BJ (cell line): ENCODE measurements around the gene RUNX1. TPM values are rescaled to one million over a fixed set of nuclear protein-coding genes. Genes with fewer than 3 reads are reported as not detected.

Source experiments
- CTCF ChIA-PET: fragments of 350-600 bp; formaldehyde crosslinking; extraction: SDS; loops from one replicate; lab custom pipeline; 2021; ENCODE audit warnings: antibody characterized with exemption, inconsistent platforms; lab: Yijun Ruan, JAX
- POLR2A ChIA-PET: fragments of 300-600 bp; sonication (Branson Sonifier 250); formaldehyde crosslinking; extraction: SDS; loops from one replicate; lab custom pipeline; 2021; ENCODE audit warnings: antibody characterized with exemption; lab: Charles Lee
- DNase-seq: peaks from one replicate; pipeline ENCODE4 v3.0.0-alpha.2; 2011; ENCODE audit warnings: low read depth
- H3K27me3 ChIP-seq: 2 replicates; pipeline ENCODE4 v1.6.0; 2011; ENCODE audit warnings: low read length; ENCODE audit not compliant: control insufficient read depth, insufficient read depth
- H3K36me3 ChIP-seq: 2 replicates; pipeline ENCODE4 v1.5.1; 2011; ENCODE audit warnings: low read length; ENCODE audit not compliant: control insufficient read depth, insufficient read depth
- H3K4me3 ChIP-seq: 2 replicates; pipeline ENCODE4 v1.5.1; 2011; ENCODE audit warnings: low read depth, mild to moderate bottlenecking, control low read depth, low read length
- CTCF ChIP-seq: IDR thresholded peaks from 2 replicates; pipeline ENCODE4 v1.5.1; 2011; ENCODE audit warnings: low read depth, mild to moderate bottlenecking, control low read depth, inconsistent platforms, low read length, moderate library complexity; ENCODE audit not compliant: insufficient read depth
- polyA plus RNA-seq: library from polyadenylated mRNA; depleted of rRNA; stranded (reverse); fragments of >200 nt; gene quantifications from 2 replicates; pipeline ENCODE4 v1.2.3, GENCODE V29; 2011

The RUNX1 gene
- polyA plus RNA-seq, 1 experiment = 36.1 TPM

DNA sequence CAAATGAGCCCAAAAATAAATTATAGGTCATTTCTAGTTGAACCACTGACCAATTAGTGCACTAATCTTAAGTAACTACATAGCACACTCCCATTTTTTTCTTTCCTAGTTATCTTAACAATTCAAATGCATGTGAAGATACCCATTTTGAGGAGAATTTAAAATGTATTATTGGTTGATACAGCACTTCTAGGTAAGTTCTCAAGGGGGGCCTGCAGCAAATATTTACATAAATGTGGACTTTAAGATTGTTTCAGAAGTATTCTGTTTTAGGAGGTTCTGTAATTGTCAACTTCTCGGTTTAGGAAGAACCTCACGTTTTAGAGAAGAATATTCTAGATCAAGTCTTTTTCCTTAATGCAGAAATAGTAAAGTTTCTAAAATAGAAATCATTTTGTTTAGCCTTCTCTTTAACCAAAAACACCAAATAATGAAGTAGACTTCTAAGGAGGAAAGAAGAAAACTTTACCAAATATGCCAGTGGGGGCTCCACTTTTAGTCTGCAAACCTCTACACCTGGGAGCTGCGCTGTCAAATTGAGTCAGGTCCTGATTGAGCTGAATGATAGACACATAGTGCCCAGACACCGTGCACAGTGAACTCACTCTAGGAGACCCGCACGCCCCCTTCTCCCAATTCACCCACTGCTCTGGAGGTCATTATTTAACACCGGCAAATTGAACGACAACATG lies 144.4 kb downstream of the RUNX1 start:
- Histone ChIP-seq H3K27me3 (no peaks in the 10 kb centered on the region), H3K4me3 (no peak overlapping the region), H3K36me3 (no peaks in the 10 kb centered on the region)
- DNase-seq = no peak
- POLR2A ChIA-PET = no interaction called here
- CTCF ChIA-PET = no interaction called here
- no peak for TF ChIP-seq CTCF

- no peak for TF ChIP-seq CTCF
- CTCF ChIA-PET = interaction anchor here (1.2 to 1.4 kb wide), 3 partner anchors 11 to 13 kb away, joined by 4 to 5 read pairs (median 5); no protein-coding TSS in a partner anchor
- POLR2A ChIA-PET = interaction anchor here (0.6 to 0.7 kb wide), 2 partner anchors 90 to 146 kb away, joined by 3 read pairs; no protein-coding TSS in a partner anchor
- Histone ChIP-seq H3K4me3 (no peak overlapping the region), H3K36me3 (no peaks in the 10 kb centered on the region), H3K27me3 (no peaks in the 10 kb centered on the region)
- peak; percentile 82 for DNase-seq
Measured at GRCh38 chr21:34900376-34900775, 148.7 kb downstream of the RUNX1 start.

GRCh38 chr21:34899760-34900159 lies 149.3 kb downstream of the RUNX1 start:
- no peak for DNase-seq
- TF ChIP-seq CTCF = no peak
- H3K27me3 ChIP-seq = no peaks in the 10 kb centered on the region
- CTCF ChIA-PET = interaction anchor here (0.6 to 1.4 kb wide), 4 partner anchors 10 to 287 kb away, joined by 3 to 5 read pairs (median 4); no protein-coding TSS in a partner anchor
- no peaks in the 10 kb centered on the region for H3K36me3 ChIP-seq
- no peak overlapping the region for H3K4me3 ChIP-seq
- POLR2A ChIA-PET = interaction anchor here (0.6 to 0.7 kb wide), 2 partner anchors 26 to 91 kb away, joined by 3 read pairs; no protein-coding TSS in a partner anchor

GRCh38 chr21:34899302-34899701 lies 149.8 kb downstream of the RUNX1 start:
- TF ChIP-seq CTCF = no peak
- no peak for DNase-seq
- H3K4me3 ChIP-seq = no peak overlapping the region
- ChIA-PET CTCF (interaction anchor here (0.6 to 1.4 kb wide), 3 partner anchors 10 to 288 kb away, joined by 3 to 5 read pairs (median 5); no protein-coding TSS in a partner anchor), POLR2A (interaction anchor here (0.6 kb wide), 1 partner anchor 26 kb away, joined by 3 read pairs; no protein-coding TSS in a partner anchor)
- no peaks in the 10 kb centered on the region for H3K27me3 ChIP-seq
- no peaks in the 10 kb centered on the region for H3K36me3 ChIP-seq

- CTCF ChIA-PET = interaction anchor here (0.7 to 1.2 kb wide), 4 partner anchors 8 to 942 kb away, joined by 3 read pairs; no protein-coding TSS in a partner anchor
- no peak for DNase-seq
- POLR2A ChIA-PET = no interaction called here
- TF ChIP-seq CTCF = no peak
- Histone ChIP-seq H3K27me3 (no peaks in the 10 kb centered on the region), H3K36me3 (no peaks in the 10 kb centered on the region), H3K4me3 (no peak overlapping the region)
Measured at GRCh38 chr21:34897828-34898227, 151.3 kb downstream of the RUNX1 start.
